Adrenal gland (tissue), 5 donors: ENCODE results near the gene SLC2A4.

Experiments
- POLR2A ChIP-seq, 2 donors: fragments of 450-650 bp; IDR thresholded peaks; one replicate each; pipeline ENCODE4 v1.6.1; 2017; ENCODE audit warnings: antibody characterized with exemption in 2 of 2, mild to moderate bottlenecking in 2 of 2, moderate library complexity in 1 of 2
- TF ChIP-seq, protein P1 (sequence below), 6 experiments: fragments of 450-650 bp in 4 of 6; fragments of 200-600 bp in 2 of 6; sonication (generic) in 1 of 6; IDR thresholded peaks; 1 replicate in 5 of 6; 2 replicates in 1 of 6; pipeline versions ENCODE4 v1.5.1 to v1.8.0; 2016 to 2021; ENCODE audit warnings: antibody characterized with exemption in 6 of 6, mild to moderate bottlenecking in 2 of 6, moderate library complexity in 1 of 6
- donor health status: DM: no; HTN: no; CAD: no.

GRCh38 chr17:7308625-7309433, 27.3 kb downstream of the SLC2A4 start:
- TF ChIP-seq POLR2A (IDR thresholded peaks at IDR 0.05), result peak; percentile 11 to 77
- TF ChIP-seq, protein P1, sequence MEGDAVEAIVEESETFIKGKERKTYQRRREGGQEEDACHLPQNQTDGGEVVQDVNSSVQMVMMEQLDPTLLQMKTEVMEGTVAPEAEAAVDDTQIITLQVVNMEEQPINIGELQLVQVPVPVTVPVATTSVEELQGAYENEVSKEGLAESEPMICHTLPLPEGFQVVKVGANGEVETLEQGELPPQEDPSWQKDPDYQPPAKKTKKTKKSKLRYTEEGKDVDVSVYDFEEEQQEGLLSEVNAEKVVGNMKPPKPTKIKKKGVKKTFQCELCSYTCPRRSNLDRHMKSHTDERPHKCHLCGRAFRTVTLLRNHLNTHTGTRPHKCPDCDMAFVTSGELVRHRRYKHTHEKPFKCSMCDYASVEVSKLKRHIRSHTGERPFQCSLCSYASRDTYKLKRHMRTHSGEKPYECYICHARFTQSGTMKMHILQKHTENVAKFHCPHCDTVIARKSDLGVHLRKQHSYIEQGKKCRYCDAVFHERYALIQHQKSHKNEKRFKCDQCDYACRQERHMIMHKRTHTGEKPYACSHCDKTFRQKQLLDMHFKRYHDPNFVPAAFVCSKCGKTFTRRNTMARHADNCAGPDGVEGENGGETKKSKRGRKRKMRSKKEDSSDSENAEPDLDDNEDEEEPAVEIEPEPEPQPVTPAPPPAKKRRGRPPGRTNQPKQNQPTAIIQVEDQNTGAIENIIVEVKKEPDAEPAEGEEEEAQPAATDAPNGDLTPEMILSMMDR (IDR thresholded peaks at IDR 0.05), result no peak
